ENCODE results near the gene PDCD6IP.

PDCD6IP gene

DNA sequence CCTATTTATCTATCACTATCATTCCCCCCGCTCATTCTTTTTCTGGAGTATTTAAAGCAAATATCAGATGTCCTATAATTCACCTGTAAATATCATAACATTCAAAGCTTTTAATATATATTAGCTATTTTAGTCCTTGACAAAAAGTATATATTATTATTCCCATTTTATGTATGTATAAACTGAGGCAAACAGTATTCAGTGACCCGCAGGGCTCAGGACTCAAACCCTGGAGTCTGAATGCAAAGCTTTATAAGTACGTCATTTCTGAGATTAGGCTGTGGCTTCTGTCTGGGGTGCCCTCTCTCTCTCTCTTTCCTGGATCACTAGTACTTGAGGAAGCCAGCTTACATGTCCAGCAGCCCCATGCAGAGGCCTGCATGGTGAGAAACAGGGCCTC, 20.4 kb upstream of the PDCD6IP start:
- Histone ChIP-seq H3K27ac (ENCODE audit: extremely low read depth, low read depth, low read length) (no peak overlapping the region), H3K36me3 (ENCODE audit: control insufficient read depth in 2 of 2, insufficient read depth in 1 of 2, low read length in 2 of 2) (no peaks in the 10 kb centered on the region), H3K9me3 (ENCODE audit: control insufficient read depth, insufficient read depth, low read depth, low read length) (no peaks in the 10 kb centered on the region), H3K4me3 (ENCODE audit: low read depth, low read length) (no peak overlapping the region), H3K4me1 (ENCODE audit: control insufficient read depth, insufficient read depth, low read length) (no peaks in the 10 kb centered on the region)
- ChIA-PET CTCF (interaction anchor here (0.5 to 1.8 kb wide), 8 partner anchors 9 to 607 kb away, joined by 3 to 19 read pairs (median 5); no protein-coding TSS in a partner anchor), POLR2A (interaction anchor here (1.1 kb wide), 1 partner anchor 20 kb away, joined by 4 read pairs; the partner anchor contains the start of gene PDCD6IP)
- TF ChIP-seq YY2 (tag by site-specific recombination; IDR thresholded peaks at IDR 0.05) = no peak
- no peak for TF ChIP-seq ZNF354C (tag by site-specific recombination; IDR thresholded peaks at IDR 0.05; ENCODE audit: borderline replicate concordance, low read depth)
- TF ChIP-seq ZNF707 (tag by site-specific recombination; IDR thresholded peaks at IDR 0.05) = no peak
- TF ChIP-seq ZNF664 (tag by site-specific recombination; IDR thresholded peaks at IDR 0.05) = no peak
- no peak for TF ChIP-seq TCF7L2 (IDR thresholded peaks at IDR 0.05; ENCODE audit: borderline replicate concordance, low read depth, low read length)
- no peak for TF ChIP-seq ZNF155 (tag by site-specific recombination; IDR thresholded peaks at IDR 0.05)
- TF ChIP-seq ZNF529 (tag by site-specific recombination; IDR thresholded peaks at IDR 0.05; ENCODE audit: insufficient replicate concordance) = no peak
- TF ChIP-seq, protein P1, sequence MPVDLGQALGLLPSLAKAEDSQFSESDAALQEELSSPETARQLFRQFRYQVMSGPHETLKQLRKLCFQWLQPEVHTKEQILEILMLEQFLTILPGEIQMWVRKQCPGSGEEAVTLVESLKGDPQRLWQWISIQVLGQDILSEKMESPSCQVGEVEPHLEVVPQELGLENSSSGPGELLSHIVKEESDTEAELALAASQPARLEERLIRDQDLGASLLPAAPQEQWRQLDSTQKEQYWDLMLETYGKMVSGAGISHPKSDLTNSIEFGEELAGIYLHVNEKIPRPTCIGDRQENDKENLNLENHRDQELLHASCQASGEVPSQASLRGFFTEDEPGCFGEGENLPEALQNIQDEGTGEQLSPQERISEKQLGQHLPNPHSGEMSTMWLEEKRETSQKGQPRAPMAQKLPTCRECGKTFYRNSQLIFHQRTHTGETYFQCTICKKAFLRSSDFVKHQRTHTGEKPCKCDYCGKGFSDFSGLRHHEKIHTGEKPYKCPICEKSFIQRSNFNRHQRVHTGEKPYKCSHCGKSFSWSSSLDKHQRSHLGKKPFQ (tag by site-specific recombination; IDR thresholded peaks at IDR 0.05) = no peak
- no peak for TF ChIP-seq ZNF112 (tag by site-specific recombination; IDR thresholded peaks at IDR 0.05)
- TF ChIP-seq ZNF660 (tag by site-specific recombination; IDR thresholded peaks at IDR 0.05) = no peak
- TF ChIP-seq, protein P2, sequence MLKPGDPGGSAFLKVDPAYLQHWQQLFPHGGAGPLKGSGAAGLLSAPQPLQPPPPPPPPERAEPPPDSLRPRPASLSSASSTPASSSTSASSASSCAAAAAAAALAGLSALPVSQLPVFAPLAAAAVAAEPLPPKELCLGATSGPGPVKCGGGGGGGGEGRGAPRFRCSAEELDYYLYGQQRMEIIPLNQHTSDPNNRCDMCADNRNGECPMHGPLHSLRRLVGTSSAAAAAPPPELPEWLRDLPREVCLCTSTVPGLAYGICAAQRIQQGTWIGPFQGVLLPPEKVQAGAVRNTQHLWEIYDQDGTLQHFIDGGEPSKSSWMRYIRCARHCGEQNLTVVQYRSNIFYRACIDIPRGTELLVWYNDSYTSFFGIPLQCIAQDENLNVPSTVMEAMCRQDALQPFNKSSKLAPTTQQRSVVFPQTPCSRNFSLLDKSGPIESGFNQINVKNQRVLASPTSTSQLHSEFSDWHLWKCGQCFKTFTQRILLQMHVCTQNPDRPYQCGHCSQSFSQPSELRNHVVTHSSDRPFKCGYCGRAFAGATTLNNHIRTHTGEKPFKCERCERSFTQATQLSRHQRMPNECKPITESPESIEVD (tag by site-specific recombination; IDR thresholded peaks at IDR 0.05) = no peak
- TF ChIP-seq ZNF404 (tag by site-specific recombination; IDR thresholded peaks at IDR 0.05) = no peak
- no peak for TF ChIP-seq MYNN (tag by site-specific recombination; IDR thresholded peaks at IDR 0.05; ENCODE audit: borderline replicate concordance)
- TF ChIP-seq ZSCAN30 (tag by site-specific recombination; IDR thresholded peaks at IDR 0.05) = no peak
- no peak for TF ChIP-seq ZFP37 (tag by site-specific recombination; IDR thresholded peaks at IDR 0.05)
- TF ChIP-seq ZNF544 (tag by site-specific recombination; IDR thresholded peaks at IDR 0.05) = no peak

DNA sequence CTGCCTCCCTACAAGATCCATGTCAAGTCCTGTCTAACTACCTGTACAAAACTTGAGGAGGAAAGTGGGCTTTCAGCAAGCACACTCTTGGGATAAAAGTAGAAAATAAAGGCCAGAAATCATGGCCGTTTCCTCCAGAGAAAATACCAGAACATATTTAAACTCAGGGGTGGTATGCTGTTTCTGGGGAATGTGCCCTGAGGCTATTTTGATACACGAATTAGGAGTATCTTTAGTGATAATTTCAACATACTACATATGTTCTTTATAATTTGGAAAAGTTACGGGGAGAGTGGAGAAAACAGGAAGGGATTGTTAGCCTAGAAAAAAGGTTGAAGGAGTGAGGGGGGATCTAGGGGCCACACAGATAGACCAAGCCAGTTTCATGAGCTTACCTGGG, 18.7 kb upstream of the PDCD6IP start:
- no peaks in the 10 kb centered on the region for H3K4me1 ChIP-seq (ENCODE audit: control insufficient read depth, insufficient read depth, low read length)
- CTCF ChIA-PET = interaction anchor here (0.5 to 1.3 kb wide), 3 partner anchors 143 to 374 kb away, joined by 3 to 4 read pairs (median 3); no protein-coding TSS in a partner anchor
- no peak overlapping the region for H3K27ac ChIP-seq (ENCODE audit: extremely low read depth, low read depth, low read length)
- no peaks in the 10 kb centered on the region for H3K36me3 ChIP-seq (ENCODE audit: control insufficient read depth in 2 of 2, insufficient read depth in 1 of 2, low read length in 2 of 2)
- POLR2A ChIA-PET = no interaction called here
- H3K9me3 ChIP-seq (ENCODE audit: control insufficient read depth, insufficient read depth, low read depth, low read length) = no peaks in the 10 kb centered on the region
- no peak for TF ChIP-seq ZNF473 (tag by site-specific recombination; IDR thresholded peaks at IDR 0.05)
- TF ChIP-seq, protein P3, sequence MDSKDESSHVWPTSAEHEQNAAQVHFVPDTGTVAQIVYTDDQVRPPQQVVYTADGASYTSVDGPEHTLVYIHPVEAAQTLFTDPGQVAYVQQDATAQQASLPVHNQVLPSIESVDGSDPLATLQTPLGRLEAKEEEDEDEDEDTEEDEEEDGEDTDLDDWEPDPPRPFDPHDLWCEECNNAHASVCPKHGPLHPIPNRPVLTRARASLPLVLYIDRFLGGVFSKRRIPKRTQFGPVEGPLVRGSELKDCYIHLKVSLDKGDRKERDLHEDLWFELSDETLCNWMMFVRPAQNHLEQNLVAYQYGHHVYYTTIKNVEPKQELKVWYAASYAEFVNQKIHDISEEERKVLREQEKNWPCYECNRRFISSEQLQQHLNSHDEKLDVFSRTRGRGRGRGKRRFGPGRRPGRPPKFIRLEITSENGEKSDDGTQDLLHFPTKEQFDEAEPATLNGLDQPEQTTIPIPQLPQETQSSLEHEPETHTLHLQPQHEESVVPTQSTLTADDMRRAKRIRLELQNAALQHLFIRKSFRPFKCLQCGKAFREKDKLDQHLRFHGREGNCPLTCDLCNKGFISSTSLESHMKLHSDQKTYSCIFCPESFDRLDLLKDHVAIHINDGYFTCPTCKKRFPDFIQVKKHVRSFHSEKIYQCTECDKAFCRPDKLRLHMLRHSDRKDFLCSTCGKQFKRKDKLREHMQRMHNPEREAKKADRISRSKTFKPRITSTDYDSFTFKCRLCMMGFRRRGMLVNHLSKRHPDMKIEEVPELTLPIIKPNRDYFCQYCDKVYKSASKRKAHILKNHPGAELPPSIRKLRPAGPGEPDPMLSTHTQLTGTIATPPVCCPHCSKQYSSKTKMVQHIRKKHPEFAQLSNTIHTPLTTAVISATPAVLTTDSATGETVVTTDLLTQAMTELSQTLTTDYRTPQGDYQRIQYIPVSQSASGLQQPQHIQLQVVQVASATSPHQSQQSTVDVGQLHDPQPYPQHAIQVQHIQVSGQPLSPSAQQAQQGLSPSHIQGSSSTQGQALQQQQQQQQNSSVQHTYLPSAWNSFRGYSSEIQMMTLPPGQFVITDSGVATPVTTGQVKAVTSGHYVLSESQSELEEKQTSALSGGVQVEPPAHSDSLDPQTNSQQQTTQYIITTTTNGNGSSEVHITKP (tag by site-specific recombination; IDR thresholded peaks at IDR 0.05) = no peak
- no peak for TF ChIP-seq ZSCAN23 (tag by site-specific recombination; IDR thresholded peaks at IDR 0.05)
- TF ChIP-seq GLI2 (tag by site-specific recombination; IDR thresholded peaks at IDR 0.05; ENCODE audit: borderline replicate concordance, low read depth) = no peak
- TF ChIP-seq ZBTB48 (tag by site-specific recombination; IDR thresholded peaks at IDR 0.05) = no peak
- TF ChIP-seq, protein P4, sequence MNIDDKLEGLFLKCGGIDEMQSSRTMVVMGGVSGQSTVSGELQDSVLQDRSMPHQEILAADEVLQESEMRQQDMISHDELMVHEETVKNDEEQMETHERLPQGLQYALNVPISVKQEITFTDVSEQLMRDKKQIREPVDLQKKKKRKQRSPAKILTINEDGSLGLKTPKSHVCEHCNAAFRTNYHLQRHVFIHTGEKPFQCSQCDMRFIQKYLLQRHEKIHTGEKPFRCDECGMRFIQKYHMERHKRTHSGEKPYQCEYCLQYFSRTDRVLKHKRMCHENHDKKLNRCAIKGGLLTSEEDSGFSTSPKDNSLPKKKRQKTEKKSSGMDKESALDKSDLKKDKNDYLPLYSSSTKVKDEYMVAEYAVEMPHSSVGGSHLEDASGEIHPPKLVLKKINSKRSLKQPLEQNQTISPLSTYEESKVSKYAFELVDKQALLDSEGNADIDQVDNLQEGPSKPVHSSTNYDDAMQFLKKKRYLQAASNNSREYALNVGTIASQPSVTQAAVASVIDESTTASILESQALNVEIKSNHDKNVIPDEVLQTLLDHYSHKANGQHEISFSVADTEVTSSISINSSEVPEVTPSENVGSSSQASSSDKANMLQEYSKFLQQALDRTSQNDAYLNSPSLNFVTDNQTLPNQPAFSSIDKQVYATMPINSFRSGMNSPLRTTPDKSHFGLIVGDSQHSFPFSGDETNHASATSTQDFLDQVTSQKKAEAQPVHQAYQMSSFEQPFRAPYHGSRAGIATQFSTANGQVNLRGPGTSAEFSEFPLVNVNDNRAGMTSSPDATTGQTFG (tag by site-specific recombination; IDR thresholded peaks at IDR 0.05; ENCODE audit: borderline replicate concordance) = no peak
- no peak for TF ChIP-seq ZNF433 (tag by site-specific recombination; IDR thresholded peaks at IDR 0.05; ENCODE audit: low read depth)
- no peak for TF ChIP-seq ZNF138 (tag by site-specific recombination; IDR thresholded peaks at IDR 0.05; ENCODE audit: borderline replicate concordance)
- TF ChIP-seq ZNF600 (tag by site-specific recombination; IDR thresholded peaks at IDR 0.05) = no peak
- TF ChIP-seq TRIM28 (IDR thresholded peaks at IDR 0.05; ENCODE audit: borderline replicate concordance, low read length) = no peak
- no peak for TF ChIP-seq ZFP3 (tag by site-specific recombination; IDR thresholded peaks at IDR 0.05; ENCODE audit: low read depth)
- no peak overlapping the region for H3K4me3 ChIP-seq (ENCODE audit: low read depth, low read length)
